Uterus (tissue), 4 donors: ENCODE data around the gene ANKRD55. TPM values are rescaled to one million over a fixed set of nuclear protein-coding genes. Genes with fewer than 3 reads are reported as not detected.
A peak's percentile ranks its signal among the peaks of the same experiment; 100 is the strongest.

Experiments used
- DNase-seq, 2 donors: peaks; one replicate each; pipeline ENCODE4 v3.0.0-alpha.2; 2019 to 2020
- H3K27ac ChIP-seq, 2 donors: fragments of 200-600 bp; sonication (generic); 1 replicate in 1 of 2; 2 replicates in 1 of 2; pipeline ENCODE4 v1.5.1; 2016 to 2018
- H3K27me3 ChIP-seq, 2 donors: fragments of 200-600 bp; sonication (generic); one replicate each; pipeline ENCODE4 v1.5.1; 2018 to 2019; ENCODE audit warnings: control low read depth in 1 of 2
- H3K36me3 ChIP-seq, 2 donors: fragments of 200-600 bp; sonication (generic); one replicate each; pipeline ENCODE4 v1.5.1; 2019; ENCODE audit warnings: control low read depth in 1 of 2
- H3K4me1 ChIP-seq, 2 donors: fragments of 200-600 bp; sonication (generic); one replicate each; pipeline ENCODE4 v1.5.1; 2018 to 2019; ENCODE audit warnings: control low read depth in 1 of 2
- H3K4me3 ChIP-seq, 2 donors: fragments of 200-600 bp; sonication (generic); 1 replicate in 1 of 2; 2 replicates in 1 of 2; pipeline ENCODE4 v1.5.1; 2018 to 2019; ENCODE audit warnings: mild to moderate bottlenecking in 1 of 2
- H3K9me3 ChIP-seq, 2 donors: fragments of 200-600 bp; sonication (generic); one replicate each; pipeline ENCODE4 v1.5.1; 2019; ENCODE audit warnings: control low read depth in 1 of 2
- CTCF ChIP-seq, 4 experiments: fragments of 200-600 bp in 2 of 4; fragments of 450-650 bp in 2 of 4; sonication (generic) in 2 of 4; IDR thresholded peaks; one replicate each; pipeline ENCODE4 v1.5.1; 2016 to 2019; ENCODE audit warnings: antibody characterized with exemption in 4 of 4, mild to moderate bottlenecking in 2 of 4, moderate library complexity in 1 of 4
- POLR2A ChIP-seq, 2 donors: fragments of 450-650 bp; IDR thresholded peaks; one replicate each; pipeline ENCODE4 v1.6.1; 2016; ENCODE audit warnings: antibody characterized with exemption in 2 of 2, mild to moderate bottlenecking in 1 of 2, moderate library complexity in 1 of 2
- intact Hi-C: fragments of 100-400 bp; cut with DNase I; formaldehyde crosslinking; loops from one replicate; pipeline ENCODE4 v1.15.1; 2023; ENCODE audit warnings: low total_unique reads
- total RNA-seq, 4 donors: library from RNA; depleted of rRNA in 3 of 4; stranded (reverse); fragments of >200 nt in 3 of 4; gene quantifications; one replicate each; pipeline versions ENCODE4 v1.1.0 to v1.2.4, GENCODE V29; 2014 to 2023
- donor health status: DM: yes; HTN: yes; CAD: no.

The ANKRD55 gene
- total RNA-seq, 4 donors from 2014 or later = 0.55 TPM; not detected in 3

GRCh38 chr5:56178823-56179222 is 54.3 kb downstream of the ANKRD55 start:
- no peak overlapping the region for H3K4me3 ChIP-seq
- no peaks in the 10 kb centered on the region for H3K4me1 ChIP-seq
- H3K27ac ChIP-seq = no peak overlapping the region
- intact Hi-C loops = no loop called here
- no peak for DNase-seq
- H3K36me3 ChIP-seq = no peaks in the 10 kb centered on the region
- TF ChIP-seq CTCF (IDR thresholded peaks at IDR 0.05) (no peak), POLR2A (IDR thresholded peaks at IDR 0.05) (no peak)
- H3K9me3 ChIP-seq = no peaks in the 10 kb centered on the region
- no peaks in the 10 kb centered on the region for H3K27me3 ChIP-seq

DNA sequence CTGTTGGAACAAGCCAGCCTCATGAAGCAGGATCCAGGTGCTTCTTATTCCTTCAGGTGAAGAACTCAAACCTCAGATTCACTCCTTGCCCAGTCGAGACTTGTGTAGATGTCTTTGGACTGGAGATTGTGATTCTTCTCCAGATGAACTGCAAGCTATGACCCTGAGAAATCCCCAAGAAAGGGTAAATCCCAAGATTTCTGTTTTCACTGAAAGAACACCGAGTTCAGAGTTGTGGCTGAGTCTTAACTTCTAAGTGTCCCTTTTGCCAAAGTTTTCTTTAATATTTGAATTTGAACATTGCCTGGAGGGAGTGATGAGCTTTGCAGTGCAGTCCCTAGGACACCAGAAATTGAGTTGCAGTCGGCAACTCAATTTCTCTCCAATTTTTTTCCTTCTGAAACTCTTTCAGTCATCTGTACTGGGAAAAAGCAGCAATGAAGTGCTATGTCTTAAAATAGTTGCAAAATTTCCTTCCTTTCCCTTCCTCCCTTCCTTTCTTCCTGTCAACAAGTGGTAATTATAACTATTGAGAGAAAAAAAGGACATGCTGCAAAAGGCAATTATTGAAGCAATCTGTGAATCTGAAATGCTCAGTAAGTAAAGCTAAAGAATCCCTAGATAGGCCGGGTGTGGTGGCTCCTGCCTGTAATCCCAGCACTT is 56.1 kb downstream of the ANKRD55 start:
- intact Hi-C loops = no loop called here
- H3K27ac ChIP-seq = no peak overlapping the region

DNA sequence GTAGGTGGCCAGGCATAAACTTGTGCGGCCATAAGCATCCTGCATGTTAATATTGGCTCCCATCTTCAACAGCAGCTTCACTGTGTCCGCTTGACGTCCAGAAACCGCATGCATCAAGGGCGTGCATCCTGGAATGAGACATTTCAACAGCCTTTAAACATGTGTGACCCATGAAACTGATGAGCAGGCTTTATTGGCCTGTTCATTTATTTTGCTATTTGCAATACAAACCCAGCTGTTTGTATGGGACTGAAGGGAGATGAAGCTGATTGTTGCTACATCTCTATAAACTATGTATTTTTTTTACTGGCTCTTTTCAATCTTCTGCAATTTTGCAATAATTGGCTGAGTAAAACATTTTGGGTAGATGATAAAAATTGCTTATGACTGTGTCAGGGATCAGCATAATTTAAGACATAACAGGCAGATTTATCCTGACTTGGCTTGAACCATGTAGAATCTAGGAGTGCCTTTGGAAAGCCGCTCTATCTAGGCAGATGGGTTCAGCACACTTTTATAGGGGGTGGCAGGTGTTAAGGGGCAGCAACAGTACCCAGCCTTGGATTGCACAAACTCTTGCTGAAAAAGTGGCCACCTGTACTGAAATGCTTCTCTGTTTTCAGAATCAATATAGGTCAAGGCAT is 56.9 kb downstream of the ANKRD55 start:
- H3K4me3 ChIP-seq = no peak overlapping the region
- no peaks in the 10 kb centered on the region for H3K9me3 ChIP-seq
- H3K27me3 ChIP-seq = no peaks in the 10 kb centered on the region
- intact Hi-C loops = no loop called here
- DNase-seq = peak; percentile 58 to 62
- peak overlapping the region in 1 of 2 donors; percentile 59 for H3K27ac ChIP-seq
- no peaks in the 10 kb centered on the region for H3K4me1 ChIP-seq
- no peaks in the 10 kb centered on the region for H3K36me3 ChIP-seq
- TF ChIP-seq CTCF (IDR thresholded peaks at IDR 0.05) = no peak
- TF ChIP-seq POLR2A (IDR thresholded peaks at IDR 0.05) = no peak

More for the DNA sequence above, 56.1 kb downstream of the ANKRD55 start:
- DNase-seq = no peak
- no peaks in the 10 kb centered on the region for H3K27me3 ChIP-seq
- H3K9me3 ChIP-seq = no peaks in the 10 kb centered on the region
- H3K4me1 ChIP-seq = no peaks in the 10 kb centered on the region
- no peak overlapping the region for H3K4me3 ChIP-seq
- TF ChIP-seq POLR2A (IDR thresholded peaks at IDR 0.05) = no peak
- no peak for TF ChIP-seq CTCF (IDR thresholded peaks at IDR 0.05)
- H3K36me3 ChIP-seq = no peaks in the 10 kb centered on the region

- H3K9me3 ChIP-seq = no peaks in the 10 kb centered on the region
- intact Hi-C loops = no loop called here
- H3K4me3 ChIP-seq = no peak overlapping the region
- TF ChIP-seq CTCF (IDR thresholded peaks at IDR 0.05) (no peak), POLR2A (IDR thresholded peaks at IDR 0.05) (no peak)
- H3K4me1 ChIP-seq = no peaks in the 10 kb centered on the region
- H3K27ac ChIP-seq = peak overlapping the region in 1 of 2 donors; percentile 59
- DNase-seq = peak; percentile 64 to 75
- no peaks in the 10 kb centered on the region for H3K27me3 ChIP-seq
- no peaks in the 10 kb centered on the region for H3K36me3 ChIP-seq
These were observed 57.6 kb downstream of the ANKRD55 start for GRCh38 chr5:56175488-56175887.

DNA sequence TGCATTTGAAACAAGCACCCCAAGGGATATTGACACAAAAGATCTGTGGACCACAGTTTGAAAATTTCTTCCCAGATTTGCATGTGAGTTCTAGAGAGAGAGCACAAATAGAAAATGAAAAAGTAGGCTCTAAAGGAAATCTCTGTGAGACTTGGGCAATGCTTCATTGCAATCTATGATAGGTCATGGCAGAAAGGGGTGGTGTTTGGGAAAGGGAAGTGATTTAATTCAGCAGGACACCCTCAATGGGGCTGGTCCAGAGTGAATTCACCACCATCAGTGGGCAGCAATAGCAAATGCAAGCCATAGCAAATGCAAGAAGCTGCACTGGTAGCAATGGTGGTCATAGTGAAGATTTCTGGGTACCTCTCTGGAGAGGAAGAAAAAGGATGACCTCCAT is 58.1 kb downstream of the ANKRD55 start:
- Histone ChIP-seq H3K27ac (peak overlapping the region; percentile 24 to 54), H3K9me3 (no peaks in the 10 kb centered on the region), H3K4me1 (no peaks in the 10 kb centered on the region), H3K27me3 (no peaks in the 10 kb centered on the region), H3K4me3 (no peak overlapping the region), H3K36me3 (no peaks in the 10 kb centered on the region)
- TF ChIP-seq CTCF (IDR thresholded peaks at IDR 0.05) (no peak), POLR2A (IDR thresholded peaks at IDR 0.05) (no peak)
- intact Hi-C loops = no loop called here
- DNase-seq = no peak
